GM19240 (cell line): ENCODE data around the gene NR4A3.
"Not testable (repeated sequence)": the region's sequence is repeated elsewhere in the genome, so short reads cannot be mapped to it uniquely, and the experiment has no call there.

Source experiments
- DNase-seq: peaks from one replicate; pipeline ENCODE4 v3.0.0; 2011; ENCODE audit warnings: low spot score; ENCODE audit not compliant: insufficient read length

NR4A3 gene

DNA sequence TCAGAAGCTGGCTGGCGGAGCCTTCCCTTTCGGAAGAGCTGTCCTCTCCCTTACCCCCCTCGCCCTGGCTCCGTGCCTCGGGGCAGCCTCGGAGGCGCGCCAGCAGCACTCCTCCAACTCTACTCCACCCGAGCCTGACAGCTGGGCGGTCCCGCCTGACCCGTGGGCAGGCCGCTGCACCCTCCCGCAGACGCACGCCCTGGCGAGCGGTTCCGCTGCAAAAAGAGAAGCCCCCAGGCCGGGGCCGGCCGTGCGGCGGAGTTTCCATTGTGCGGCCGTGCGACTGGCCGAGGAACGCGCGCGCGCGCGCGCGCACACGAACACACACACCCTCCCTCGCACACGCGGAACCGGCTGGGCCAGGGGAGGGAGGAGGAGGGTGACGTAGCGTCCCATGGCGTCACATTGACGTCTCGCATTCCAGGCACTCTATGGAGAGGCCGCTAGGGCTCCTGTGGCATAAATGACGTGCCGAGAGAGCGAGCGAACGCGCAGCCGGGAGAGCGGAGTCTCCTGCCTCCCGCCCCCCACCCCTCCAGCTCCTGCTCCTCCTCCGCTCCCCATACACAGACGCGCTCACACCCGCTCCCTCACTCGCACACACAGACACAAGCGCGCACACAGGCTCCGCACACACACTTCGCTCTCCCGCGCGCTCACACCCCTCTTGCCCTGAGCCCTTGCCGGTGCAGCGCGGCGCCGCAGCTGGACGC is at the start of gene NR4A3:
NR4A3 (plus strand) TSS at position 490 of the 713 bp plus-strand sequence. CDS start 6,158 bp downstream, outside the sequence.
- DNase-seq, result peak; percentile 51

DNA sequence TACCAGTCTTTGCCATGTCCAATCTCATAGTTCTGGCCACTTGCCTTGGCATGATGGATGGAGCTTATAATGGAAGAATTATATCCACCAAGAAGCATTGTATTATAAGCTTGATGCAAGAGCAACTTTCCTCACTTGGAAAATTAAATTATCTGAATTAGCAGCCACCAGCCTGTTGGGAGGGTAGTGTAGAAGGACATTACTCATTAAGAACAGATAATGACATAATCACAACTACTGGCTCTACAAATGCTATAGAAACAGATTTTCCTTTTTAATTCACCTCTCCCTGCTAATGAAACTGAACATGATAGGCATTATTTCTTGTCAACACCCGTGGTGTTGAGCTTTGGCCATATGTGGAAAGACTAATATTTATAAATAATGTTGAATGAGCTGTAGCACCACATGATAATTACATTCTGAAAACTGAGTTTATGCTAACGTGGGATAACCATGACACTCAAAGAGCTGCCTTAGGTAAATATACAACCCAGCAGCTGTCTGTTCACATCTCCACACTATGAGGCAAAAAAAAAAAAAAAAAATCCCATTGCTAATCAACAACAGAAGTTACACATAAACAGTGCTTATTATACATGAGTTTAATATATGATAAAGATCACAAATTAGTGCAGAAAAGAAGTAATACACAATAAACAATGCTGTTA is 48.1 kb upstream of the NR4A3 start:
- no peak for DNase-seq

DNA sequence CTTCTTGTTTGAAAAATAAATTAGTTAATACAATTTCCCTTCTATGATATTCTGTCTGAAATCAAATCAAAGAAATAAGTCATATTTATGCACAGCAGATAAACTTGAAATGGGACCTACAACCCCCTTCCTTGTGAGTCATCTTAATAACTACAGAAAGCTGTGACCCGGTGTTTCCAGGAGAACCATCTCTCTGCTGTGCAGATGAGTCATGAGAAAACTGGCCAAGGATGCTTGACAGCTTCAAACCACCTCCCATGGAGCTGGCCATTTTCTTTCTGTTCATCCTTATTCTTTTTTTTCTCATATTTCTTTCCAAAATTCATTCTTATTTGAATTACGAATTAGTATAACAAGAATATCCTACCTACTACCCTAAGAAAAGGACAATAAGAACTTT is 43.4 kb upstream of the NR4A3 start:
- DNase-seq, result no peak

DNA sequence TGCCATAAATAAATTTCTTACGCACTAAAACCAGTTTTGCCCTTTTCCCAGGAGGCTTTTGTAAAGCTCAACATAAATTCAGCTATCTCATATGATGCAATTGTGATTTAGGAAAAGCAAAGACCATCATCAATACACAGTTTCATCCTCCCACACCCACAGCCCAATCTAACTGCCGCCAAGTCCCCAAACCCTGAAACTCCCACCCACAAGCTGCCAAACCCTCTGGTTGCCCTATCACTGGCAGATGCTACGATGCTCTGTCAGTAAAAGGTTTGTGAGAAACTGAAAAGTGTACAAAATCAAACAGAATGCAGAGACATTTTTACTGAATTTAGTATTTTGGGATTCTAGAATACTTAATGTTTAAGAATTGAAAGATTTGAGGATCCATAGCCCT is 42.8 kb upstream of the NR4A3 start:
- no peak for DNase-seq

DNA sequence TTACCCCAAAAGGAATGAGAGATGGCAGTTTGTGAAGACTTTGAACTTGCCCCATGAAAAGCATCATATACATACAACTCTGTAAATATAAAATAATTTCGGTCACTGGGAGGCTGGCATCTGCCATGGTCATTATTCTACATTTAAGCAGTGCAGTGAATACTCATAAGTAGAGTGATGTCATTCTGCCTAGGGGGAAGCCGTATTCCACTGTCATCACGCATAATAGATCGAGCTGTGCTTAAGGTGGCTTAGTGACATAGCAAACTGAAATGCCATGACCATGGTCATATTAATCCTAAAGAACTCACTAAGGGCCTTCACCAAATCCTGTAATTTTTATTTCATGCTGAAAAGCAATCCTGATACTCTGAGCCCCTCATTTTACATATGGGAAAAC is 42.4 kb upstream of the NR4A3 start:
- no peak for DNase-seq

DNA sequence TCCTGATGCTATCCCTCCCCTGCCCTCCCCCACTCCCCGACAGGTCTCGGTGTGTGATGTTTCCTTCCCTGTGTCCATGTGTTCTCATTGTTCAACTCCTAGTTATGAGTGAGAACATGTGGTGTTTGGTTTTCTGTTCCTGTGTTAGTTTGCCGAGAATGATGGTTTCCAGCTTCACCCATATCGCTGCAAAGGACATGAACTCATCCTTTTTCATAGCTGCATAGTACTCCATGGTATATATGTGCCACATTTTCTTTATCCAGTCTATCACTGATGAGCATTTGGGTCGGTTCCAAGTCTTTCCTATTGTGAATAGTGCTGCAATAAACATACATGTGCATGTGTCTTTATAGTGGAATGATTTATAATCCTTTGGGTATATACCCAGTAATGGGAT is 39.3 kb upstream of the NR4A3 start:
- DNase-seq, result not testable (repeated sequence)

DNA sequence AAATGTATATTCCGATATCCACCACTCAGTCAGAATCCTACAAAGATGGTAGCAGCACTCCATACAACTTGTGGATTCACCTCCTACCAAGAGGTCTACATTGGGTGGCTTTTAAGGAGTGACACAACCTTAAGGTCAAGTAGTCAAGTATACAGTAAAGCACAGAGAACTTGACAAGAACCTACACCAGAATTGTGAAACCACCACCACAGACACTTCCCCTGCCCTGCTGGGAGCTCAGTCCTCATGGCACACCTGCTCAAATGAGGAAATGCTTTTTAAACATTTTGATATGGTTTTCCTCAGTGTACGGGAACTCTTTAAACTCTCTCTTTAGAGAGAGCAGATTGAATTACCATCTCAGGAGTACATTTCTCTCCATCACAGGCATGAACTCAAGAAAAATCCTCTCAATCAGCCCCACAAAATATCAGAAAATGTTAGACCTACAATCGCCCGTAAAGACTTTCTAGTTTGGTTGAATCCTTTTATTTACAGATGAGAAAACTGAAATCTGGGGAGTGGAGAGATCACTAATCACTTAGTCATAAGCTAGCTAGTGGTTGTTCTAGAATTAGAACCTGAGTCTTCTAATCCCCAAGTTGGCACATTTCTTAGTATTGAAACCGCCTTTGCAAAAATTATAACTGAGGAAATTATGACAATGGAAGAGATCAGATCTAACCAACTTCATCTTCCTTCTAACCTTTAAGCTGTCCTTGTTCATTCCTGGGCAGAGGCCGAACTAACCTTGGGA is 38.5 kb upstream of the NR4A3 start:
- no peak for DNase-seq

DNA sequence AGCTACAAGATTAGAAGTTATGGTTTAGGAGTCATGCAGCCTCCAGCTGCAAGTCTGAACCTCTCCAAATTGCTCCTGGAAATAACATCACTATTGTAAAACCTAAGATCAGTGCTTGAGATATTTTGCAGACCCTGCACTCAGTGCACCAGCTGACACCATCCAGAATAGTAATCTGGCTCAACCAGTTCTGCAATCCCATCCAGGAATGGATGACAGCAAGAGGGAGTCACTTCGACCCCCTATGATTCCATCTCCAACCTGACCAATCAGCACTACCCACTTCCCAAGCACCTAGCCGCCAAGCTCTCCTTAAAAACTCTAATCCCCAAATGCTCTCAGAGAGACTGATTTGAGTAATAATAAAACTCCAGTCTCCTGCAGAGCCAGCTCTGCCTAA is 37.9 kb upstream of the NR4A3 start:
- DNase-seq, result no peak

DNA sequence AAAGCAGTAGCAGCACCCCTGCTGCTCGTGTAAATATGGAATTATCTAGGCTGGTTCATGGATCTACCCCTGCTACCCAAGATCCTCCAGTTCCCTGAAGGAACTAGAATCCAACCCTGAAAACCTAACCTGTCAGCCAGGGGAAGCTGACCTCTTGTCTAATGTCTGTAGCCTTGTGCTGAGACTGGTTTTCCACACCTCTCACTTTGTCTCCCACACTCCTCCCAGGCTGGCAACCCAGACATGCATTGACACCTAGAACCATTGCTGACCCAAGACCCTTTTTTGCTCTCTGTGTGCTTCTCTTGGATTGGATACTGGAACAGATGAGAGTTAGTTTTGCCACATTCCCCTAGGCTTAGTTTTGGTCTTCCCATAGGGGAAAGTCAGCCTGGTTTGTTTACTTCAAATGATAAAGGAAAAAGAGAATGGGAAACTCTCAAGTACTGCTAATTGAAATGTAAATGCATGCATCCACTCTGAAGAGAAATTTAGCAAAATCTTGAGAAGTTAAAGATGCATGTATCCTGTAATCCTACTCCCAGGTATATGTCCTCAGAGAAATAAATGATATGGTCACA is 36.6 kb upstream of the NR4A3 start:
- DNase-seq, result no peak

DNA sequence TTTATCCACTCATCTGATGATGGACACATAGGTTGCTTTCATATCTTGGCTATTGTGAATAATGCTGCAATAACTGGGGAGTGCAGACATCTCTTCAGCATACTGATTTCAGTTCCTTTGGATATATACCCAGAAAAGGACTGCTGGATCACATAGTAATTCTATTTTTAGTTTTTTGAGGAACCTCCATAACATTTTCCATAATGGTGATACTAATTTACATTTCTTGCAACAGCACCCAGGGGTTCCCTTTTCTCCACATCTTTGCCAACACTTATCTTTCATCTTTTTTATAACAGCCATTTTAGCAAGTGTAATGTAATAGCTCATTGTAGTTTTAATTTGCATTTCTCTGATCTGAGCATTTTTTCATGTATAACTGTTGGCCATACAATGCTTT is 34.1 kb upstream of the NR4A3 start:
- no peak for DNase-seq

DNA sequence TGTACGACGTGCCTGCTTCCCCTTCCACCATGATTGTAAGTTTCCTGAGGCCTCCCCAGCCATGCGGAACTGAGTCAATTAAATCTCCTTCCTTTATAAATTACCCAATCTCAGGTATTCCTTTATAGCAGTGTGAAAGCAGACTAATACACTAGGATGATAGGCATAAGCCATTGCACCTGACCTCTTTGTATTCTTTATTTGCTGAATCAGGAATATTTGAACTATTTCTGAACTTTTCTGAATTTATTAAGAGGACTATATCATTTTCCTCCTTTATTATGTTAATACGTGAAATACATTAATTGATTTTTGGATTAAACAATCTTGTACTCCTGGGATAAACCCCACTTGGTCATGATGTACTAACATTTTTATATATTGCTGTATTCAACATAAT is 28.2 kb upstream of the NR4A3 start:
- no peak for DNase-seq

DNA sequence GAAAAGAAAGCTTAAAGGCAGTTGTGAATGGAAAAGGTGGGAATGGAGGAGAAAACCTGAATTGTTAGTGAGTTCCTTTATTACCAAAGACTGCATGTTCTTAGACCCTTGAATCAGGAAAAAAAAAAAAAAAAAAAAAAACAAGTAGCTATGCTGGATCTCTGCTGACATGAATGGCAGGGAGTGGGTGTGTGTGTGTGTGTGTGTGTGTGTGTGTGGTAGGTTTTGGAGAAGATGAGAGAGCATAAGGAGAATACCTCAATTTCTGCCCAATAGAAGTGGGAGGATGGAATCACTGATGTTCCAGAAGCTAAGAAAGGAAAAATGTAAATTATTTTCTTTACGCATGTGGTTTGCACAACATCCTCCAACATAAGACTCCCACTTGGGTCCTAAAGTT is 25.5 kb upstream of the NR4A3 start:
- no peak for DNase-seq

DNA sequence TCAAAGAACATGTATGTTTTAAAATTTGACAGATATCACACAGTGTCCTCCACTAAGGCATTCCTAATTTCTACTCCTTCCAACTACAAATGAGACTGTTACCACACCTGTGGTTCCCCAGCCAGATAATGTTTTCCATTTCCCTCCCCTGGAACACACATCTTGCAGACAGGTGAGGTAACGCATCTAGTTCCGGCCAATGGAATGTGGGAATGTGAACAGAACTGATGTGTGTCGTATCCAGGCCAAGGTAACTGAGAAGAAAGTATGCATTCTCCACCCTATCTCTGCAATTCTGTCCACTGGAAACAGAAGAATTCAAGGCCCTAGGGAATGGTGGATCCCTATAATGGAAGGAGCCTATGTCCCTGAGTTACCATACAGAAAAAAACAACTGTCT is 19.9 kb upstream of the NR4A3 start:
- no peak for DNase-seq

DNA sequence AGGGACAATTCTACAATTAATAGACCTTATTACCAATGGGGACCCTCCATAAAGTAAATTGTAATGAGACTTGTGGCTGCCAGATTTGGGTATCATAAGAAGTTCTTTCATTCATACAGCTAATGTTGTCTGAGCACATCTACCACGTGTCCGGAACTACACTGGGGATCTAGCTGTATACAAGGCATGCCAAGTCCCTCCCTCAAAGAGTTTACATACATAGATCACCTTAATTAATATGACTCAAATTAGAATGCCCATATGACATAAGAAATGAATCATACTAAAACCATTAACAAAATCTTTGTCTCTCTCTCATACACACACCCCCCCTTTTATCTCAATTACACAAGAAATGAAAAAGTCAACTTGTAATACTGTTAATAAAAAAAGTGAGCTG is 18.0 kb upstream of the NR4A3 start:
- no peak for DNase-seq

DNA sequence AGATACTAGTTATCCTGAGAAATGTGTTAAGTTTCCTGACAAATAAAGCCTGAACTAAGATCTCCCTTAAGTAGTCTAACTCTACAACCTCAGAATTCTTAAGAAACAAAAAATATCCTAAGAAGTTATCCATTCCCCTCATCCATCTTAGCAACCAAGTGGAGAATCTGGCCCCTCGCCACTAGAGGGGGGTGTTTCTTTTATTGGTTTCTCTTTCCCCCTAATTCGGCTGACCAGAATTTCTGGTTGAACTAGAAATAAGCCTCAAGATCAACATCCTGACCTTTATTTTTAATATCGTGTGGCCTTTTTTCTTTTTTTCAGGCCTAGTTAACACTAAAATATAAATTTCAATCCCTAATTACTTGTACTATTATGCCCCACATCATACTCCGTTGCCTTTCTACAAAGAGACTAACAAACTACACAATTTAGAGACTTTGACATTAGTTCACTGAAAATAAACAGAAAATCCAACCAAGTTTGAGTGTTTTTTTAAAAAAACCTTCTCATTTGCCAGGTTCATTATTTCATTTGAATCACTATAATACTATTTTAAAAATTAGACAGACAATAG is 14.3 kb upstream of the NR4A3 start:
- DNase-seq, result peak; percentile 51

DNA sequence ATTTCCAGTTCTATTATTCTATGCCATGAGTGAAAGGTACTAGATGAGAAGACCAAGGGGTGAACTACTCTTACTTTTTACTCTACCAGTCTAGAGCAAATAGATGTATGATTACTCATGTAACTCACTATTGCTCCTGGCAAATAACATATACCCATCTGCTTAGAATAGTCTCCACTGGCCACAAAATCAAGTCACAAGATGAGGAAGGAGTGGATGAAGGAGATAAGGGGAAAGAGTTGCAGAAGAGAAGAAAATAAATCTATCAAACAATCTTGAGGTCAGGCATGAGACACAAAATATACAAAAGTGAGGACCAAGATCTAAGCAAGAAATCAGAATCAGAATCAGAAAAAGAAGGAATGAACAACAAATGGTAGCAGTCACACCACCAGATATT is 13.7 kb upstream of the NR4A3 start:
- DNase-seq, result no peak

DNA sequence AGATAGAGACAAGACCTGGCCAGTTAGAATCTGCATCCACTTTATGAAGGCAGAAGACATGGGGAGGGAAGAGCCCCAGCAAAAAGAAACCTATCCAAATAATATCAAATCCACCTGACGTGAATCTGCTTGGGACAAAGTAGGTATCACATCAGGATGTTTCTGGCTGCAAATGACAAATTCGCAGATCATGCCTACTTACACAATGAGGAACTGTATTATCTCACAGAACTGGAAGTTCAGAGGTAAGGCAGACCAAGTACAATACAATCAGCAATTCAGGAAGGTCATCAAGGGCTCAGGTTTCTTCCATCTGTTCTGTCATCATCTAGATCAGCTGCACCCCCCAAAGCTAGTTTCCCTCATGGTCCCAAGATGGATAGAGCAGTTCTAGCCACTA is 13.2 kb upstream of the NR4A3 start:
- DNase-seq, result no peak

DNA sequence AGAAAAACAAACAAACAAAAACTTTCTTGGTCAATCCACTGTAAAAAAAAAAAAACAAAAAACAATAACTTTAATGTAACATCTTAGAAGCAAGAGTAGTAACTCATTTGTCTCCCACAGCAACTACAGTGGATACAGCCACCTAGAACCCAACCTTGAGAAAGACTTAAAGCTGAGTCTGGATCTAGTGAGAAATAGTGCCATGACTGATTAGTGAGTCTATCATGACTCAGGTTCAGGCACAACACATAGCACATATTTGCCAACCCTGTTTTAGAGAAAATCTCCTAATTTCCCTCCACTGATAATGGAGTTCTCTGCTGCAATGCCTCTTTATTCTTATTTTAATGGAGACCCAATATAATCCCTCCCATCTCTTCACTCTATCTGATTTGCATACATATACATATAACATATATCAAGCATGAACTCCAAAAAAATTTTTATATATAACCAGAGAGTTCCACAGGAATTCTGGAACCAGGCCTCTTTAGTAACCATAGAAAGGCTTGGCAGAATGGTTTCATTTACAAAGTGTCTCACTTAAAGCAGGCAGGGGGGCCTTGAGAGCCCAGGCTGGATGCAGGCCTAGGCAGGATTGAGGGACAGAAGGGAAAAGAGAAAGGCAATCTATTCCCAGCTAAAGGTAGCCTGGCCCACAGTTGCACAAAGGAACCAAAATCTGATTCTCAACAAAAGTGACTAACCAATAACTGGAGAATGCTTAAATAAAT is 11.9 kb upstream of the NR4A3 start:
- DNase-seq, result no peak

DNA sequence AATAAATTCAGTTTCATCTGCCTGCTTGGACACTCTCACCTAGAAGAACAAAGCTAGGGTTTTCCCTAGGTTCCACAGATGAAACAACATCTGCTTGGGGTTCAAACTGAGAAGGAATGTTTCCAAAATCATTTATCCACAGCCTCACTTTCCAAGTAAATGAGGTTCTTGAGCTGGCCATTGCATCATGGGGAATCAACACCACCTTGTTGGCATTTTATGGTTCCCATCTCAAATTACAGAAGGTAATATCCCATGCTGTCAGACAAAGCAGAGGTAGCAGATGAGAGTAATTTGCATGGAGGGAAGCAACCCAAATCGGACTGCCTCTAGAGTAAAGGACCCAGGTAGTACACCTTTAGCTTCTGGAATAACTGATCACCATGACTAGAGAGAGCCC is 10.5 kb upstream of the NR4A3 start:
- DNase-seq, result no peak

DNA sequence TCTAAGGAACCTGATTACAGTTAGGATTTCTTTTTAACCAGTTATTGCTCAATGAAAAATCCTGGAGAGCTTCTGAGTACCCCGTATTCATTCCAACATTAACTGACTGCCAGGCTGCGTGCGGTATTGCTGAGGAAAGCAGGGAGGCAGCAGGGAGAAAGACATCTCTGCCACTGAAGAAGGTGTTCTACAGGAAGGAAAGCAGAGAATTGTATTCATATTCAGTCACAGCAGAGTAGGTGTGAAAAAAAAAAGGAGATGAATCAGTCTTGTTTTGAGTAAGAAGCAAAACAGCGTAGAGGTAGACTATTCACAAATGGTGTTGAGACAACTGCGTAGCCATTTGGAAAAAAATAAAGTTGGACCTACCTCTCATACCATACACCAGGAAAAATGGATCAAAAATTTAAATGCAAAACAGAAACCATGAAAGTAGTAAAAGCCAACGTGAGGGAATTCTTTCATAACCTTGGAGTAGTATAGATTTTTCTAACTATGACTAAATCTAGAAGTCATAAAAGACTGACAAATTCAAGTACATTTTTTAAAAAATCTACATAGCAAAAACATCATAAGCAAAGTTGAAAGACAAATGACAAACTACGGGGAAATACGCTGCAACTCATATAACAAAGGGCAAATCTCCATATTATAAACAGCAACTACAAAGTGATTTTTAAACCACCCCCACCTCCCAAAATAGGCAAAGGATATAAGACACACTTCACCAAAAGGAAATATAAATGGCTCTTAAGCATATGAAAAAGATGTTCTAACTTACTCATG is 9.9 kb upstream of the NR4A3 start:
- no peak for DNase-seq
